ENCODE measurements around the gene KCNJ6.

The KCNJ6 gene

GRCh38 chr21:37870221-37870620 lies 46.0 kb downstream of the KCNJ6 start:
- H3K36me3 ChIP-seq = no peaks in the 10 kb centered on the region
- no peaks in the 10 kb centered on the region for H3K9me3 ChIP-seq (ENCODE audit: severe bottlenecking)
- H3K27ac ChIP-seq = no peak overlapping the region
- no peak for DNase-seq
- TF ChIP-seq CTCF (IDR thresholded peaks at IDR 0.05; ENCODE audit: low read depth, low read length) = no peak
- no peaks in the 10 kb centered on the region for H3K27me3 ChIP-seq (ENCODE audit: insufficient read depth, low read depth, severe bottlenecking)
- no peak overlapping the region for H3K4me3 ChIP-seq (ENCODE audit: low read depth, low read length)

- no peaks in the 10 kb centered on the region for H3K9me3 ChIP-seq (ENCODE audit: severe bottlenecking)
- H3K4me3 ChIP-seq (ENCODE audit: low read depth, low read length) = no peak overlapping the region
- H3K27me3 ChIP-seq (ENCODE audit: insufficient read depth, low read depth, severe bottlenecking) = no peaks in the 10 kb centered on the region
- peak; percentile 68 for DNase-seq
- TF ChIP-seq CTCF (IDR thresholded peaks at IDR 0.05; ENCODE audit: low read depth, low read length) = no peak
- H3K36me3 ChIP-seq = no peaks in the 10 kb centered on the region
- H3K27ac ChIP-seq = 0 out of 2 replicates have a peak overlapping the region, but pooled peaks have one; percentile 51
Measured at GRCh38 chr21:37869661-37870060, 46.6 kb downstream of the KCNJ6 start.

- Histone ChIP-seq H3K27me3 (ENCODE audit: insufficient read depth, low read depth, severe bottlenecking) (no peaks in the 10 kb centered on the region), H3K4me3 (ENCODE audit: low read depth, low read length) (no peak overlapping the region), H3K36me3 (no peaks in the 10 kb centered on the region), H3K9me3 (ENCODE audit: severe bottlenecking) (no peaks in the 10 kb centered on the region), H3K27ac (no peak overlapping the region; the same call in 1 of the 2 replicates)
- no peak for DNase-seq
- TF ChIP-seq CTCF (IDR thresholded peaks at IDR 0.05; ENCODE audit: low read depth, low read length) = no peak
Measured at GRCh38 chr21:37868446-37869295, 47.6 kb downstream of the KCNJ6 start.

GRCh38 chr21:37866027-37866426 lies 50.2 kb downstream of the KCNJ6 start:
- Histone ChIP-seq H3K27me3 (ENCODE audit: insufficient read depth, low read depth, severe bottlenecking) (no peaks in the 10 kb centered on the region), H3K27ac (no peak overlapping the region), H3K36me3 (no peaks in the 10 kb centered on the region), H3K4me3 (ENCODE audit: low read depth, low read length) (no peak overlapping the region), H3K9me3 (ENCODE audit: severe bottlenecking) (peaks cover 3% of the 10 kb centered on the region)
- TF ChIP-seq CTCF (IDR thresholded peaks at IDR 0.05; ENCODE audit: low read depth, low read length) = no peak
- peak; percentile 19 for DNase-seq

GRCh38 chr21:37865156-37865555 lies 51.1 kb downstream of the KCNJ6 start:
- no peaks in the 10 kb centered on the region for H3K36me3 ChIP-seq
- peaks cover 3% of the 10 kb centered on the region for H3K9me3 ChIP-seq (ENCODE audit: severe bottlenecking)
- TF ChIP-seq CTCF (IDR thresholded peaks at IDR 0.05; ENCODE audit: low read depth, low read length) = no peak
- H3K4me3 ChIP-seq (ENCODE audit: low read depth, low read length) = no peak overlapping the region
- H3K27me3 ChIP-seq (ENCODE audit: insufficient read depth, low read depth, severe bottlenecking) = no peaks in the 10 kb centered on the region
- no peak overlapping the region for H3K27ac ChIP-seq
- no peak for DNase-seq
